HG03175 (cell line): ENCODE data around the gene MCRS1.
"Not testable (repeated sequence)": the region's sequence is repeated elsewhere in the genome, so short reads cannot be mapped to it uniquely, and the experiment has no call there.

Source experiments
- ATAC-seq: cut with Tn5 transposase; IDR thresholded peaks from one replicate; pipeline ENCODE4 v1.9.1; 2021; ENCODE audit warnings: mild to moderate bottlenecking, moderate library complexity; ENCODE audit not compliant: unreplicated experiment

The MCRS1 gene

DNA sequence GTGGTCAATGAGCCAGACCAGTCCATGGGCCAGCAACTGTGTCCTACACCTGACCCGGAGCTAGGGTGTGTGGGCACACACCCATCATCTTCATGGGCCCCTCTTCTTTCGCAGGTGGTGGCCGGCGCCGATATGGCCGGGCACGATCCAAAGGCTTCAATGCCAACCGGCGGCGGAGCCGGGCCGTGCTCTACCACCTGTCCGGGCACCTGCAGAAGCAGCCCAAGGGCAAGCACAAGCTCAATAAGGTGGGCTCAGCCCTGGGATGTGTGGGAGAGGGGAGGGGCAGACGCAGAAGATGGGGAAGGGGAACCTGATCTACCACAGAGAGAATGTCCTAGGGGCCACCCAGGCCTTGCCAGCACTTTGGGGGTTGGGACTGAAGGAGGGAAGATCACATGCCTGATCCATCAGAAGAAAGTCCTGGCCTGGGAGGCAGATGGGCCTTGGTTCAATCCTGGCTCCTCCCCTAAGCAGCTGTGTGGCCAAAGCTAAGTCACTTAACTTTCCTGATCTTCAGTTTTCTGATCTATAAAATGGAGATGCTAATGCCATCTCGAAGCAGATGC, 25.3 kb downstream of the MCRS1 start:
- ATAC-seq: no peak

DNA sequence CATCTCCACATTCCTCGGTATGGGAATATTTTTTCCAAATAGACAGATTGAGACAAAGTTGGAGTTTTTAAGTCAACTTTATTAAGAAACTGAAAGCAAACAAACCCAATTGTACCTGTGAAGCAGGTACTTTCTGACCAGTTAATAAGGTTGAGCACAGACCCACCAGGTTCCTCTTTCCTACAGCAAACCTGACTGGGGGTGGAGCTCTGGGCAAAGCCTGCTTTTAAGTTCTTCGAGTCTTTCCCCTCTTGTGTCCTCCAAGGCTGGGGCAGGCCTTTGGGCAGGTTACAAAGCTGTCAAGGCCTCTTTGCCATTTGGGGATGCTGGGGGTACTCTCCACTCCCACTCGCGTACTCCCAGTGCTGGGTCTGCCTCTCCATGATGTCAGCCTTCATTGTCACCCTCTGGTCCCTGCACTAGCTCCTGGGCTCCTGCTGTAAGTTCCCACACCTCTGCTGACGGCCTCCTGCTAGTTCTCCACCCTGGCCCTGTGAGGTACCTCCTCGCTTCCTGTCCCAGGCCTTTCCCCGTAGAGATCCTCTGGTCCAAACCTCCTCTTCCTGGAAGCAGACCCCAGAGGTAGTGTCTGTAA, 25.9 kb downstream of the MCRS1 start:
- no peak for ATAC-seq

DNA sequence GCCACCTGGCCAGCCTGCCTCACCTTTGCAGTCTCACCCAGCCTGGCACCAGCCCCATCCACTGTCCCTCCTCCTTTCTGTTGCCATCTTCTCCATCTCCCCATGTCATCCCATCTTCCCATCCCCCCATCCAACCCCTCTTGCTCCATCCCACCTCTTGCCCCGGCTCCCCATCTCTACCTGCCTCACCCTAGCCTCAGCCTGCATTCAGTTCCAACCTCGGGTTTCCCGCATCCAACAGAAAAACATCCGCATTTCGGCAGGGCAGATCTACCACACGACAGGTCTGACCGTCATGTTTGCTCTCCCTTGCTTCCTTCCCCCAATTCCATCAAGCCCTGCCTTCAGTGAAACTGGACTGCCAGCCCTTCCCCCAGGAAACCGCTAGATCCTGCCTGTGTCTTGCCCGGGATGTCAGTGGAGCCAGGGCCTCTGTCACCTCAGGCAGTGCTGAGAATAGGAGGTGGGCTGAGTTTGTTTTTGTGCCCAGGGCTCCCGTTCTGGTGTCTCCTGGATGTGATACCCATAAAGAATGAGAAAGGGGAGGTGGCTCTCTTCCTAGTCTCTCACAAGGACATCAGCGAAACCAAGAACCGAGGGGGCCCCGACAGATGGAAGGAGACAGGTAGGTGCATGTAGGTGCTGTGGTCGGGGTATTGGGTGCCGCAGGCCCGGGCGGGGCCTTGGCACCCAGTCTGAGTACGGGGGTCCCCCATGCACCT, 26.6 kb downstream of the MCRS1 start:
- no peak for ATAC-seq

DNA sequence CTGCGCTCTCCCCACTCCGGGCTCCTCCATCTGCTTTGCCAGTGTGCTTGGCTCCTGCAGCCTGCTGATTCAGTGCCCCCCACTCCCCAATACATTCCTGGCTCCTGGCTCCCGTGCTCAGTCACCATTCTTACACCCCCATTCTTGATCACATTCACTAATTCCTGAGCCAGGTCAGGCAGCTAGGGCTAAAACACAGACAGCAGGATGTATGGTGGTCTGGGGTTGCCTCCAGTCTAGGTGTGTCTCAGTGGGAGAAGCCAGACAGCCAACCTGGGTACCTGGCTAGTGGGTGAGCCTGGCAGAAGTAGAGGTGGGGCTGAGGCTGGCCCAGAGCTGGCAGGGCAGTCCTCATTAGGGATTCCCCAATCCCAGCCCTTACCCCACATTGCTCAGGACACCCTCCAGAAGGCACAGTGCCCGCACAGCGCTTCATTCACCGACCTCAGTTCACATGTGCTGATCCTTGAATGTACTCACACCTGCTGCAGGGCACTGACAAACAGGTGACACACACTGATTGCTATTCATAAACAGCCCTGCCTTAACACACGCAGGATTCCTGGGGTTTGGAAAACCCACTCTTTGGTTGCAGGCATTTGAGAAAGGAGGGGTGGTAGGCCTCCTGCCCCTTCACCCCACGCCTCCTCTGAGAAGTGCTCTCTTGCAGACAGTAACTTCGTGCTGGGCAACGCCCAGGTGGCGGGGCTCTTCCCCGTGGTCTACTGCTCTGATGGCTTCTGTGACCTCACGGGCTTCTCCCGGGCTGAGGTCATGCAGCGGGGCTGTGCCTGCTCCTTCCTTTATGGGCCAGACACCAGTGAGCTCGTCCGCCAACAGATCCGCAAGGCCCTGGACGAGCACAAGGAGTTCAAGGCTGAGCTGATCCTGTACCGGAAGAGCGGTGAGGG, 27.5 kb downstream of the MCRS1 start:
- no peak for ATAC-seq

DNA sequence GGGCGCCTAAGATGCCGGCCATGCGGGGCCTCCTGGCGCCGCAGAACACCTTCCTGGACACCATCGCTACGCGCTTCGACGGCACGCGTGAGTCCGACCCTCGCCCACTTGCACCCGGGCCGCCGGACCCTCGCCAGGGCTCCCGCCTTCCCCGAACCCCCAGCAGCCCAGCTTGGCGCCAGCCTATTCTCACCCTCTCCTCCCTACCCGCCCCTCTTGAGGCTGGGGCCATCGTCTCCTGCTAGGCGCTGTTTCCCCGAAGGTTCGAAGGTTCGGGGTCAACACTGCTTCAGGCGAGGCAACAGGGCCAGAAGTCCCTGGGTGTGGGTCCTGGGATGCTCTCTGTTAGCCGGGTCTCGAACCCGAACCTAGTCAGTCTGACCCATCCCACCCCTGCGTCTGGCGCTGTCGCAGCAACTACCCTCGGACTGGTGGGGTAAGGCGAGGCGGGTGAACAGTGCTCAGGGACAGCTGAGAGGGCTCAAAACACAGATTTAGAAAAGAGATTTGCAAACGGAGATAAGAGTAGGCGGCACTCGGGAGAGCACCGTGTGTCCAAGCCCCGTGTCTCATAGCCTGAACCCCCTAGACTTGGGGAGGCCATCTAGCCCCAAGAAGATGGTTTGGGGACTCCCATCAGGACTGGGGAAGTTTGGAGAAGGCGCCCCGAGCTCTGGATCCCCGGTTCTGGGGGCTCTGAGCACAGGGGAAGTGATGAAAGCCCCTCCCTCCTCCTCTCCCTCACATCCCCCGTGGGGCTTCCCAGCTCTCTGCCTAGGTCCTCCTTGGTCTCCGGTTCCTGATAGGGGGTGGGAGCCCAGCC, 28.3 kb downstream of the MCRS1 start:
- ATAC-seq: no peak

DNA sequence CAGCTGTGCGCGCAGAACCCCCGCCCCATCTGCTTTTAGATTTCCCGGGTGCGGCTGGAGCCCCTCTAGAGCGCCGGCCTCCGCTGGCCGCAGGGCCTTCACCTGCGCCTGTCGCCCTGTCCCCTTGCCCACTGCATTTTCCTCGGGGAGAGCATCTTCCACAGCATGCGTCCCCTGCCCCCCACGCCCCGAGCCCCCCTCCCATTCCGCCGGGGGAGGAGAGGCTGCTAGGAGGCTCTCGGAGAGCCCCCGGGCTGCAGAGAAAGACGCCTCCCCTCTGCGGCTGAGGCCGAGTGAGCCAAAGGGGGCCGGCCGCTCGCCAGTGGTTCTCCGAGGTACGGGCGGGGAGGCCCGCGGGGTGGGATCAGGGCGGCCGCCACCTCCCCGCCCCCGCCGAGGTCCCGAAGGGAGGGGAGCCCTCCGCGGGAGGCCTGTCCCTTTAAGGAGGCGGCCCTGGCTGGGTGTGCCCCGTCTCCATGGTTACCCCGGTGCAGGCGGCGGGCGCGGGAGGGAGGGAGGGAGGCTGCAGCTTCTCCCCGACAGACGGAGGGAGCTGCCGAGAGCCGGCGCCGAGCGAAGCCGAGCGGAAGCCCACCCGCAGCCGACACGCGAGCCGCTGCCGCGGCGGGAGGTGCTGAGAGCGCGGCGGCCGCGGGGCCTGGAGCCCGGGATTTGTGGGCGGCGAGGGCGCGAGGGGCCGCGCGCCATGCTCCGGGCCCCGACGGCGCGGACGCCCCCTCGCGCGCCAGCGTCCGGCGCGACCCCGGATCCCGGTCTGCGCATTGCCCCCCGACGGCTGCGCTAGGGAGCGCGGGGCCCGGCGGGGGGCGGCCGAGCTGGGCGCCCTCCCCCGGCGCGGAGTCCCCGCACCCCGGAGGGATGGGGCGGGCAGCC, 29.2 kb downstream of the MCRS1 start, which contains the start of gene KCNH3:
Gene KCNH3, plus strand, starts transcription at position 521 of the 894 bp plus-strand sequence. CDS start 387 bp downstream, outside the sequence.
- ATAC-seq: peak; percentile 62

DNA sequence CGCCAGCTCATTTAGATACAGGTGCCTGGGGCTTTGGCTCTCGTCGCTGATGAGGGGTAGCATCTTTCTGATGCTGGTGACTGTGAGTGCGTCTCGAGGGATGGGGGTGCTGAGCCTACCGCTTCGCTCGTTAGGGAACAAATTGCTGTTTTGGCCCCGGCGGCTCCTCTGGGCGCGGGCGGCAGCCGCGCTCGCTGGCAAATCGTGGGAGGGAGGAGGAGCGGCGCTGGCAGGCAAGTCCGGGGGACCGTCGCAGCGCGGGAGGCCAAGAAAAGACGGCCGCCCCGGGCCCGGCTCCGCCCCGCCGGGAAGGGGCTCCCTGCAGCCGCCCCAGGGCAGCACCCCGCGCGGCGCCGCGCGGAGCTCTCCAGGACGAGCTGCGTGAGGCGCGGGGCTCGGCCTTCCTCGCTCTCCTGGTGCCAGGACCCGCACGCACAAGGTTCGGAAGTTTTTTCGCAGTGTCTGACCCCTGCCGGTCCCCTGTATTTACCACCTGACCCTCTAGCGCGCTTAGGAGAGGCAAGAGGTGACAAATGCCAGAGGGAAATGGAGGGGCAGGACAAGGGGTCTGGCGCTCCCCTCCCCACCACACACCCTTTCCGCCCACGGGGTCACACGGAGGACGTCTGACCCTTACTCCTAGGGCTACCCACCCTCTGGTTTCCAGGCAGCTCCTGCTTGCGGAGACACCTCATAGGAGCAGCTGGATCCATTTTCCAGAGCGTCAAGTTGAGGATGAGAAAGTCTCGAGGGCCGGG, 30.0 kb downstream of the MCRS1 start:
- no peak for ATAC-seq

DNA sequence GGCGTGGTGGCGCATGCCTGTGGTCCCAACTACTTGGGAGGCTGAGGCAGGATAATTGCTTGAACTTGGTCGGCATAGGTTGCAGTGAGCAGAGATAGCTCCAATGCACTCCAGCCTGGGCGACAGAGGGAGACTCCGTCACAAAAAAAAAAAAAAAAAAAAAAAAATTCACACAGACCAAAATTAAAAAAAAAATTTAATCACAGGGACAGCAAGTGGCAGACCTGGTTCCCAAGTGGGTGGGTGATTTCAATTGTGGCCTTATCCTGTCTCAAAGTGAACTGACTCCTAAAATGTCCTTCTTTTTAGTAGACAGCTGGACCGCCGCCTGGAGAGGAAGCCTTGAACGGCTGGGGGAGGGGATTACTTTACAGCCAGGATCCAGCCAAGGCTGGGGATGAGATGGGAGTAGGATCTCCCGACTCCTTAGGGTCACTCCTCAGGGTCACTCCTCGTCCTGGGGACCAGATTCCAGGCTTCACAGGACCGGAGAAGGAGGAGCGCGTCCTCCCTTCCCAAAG, 30.7 kb downstream of the MCRS1 start:
- ATAC-seq: no peak

DNA sequence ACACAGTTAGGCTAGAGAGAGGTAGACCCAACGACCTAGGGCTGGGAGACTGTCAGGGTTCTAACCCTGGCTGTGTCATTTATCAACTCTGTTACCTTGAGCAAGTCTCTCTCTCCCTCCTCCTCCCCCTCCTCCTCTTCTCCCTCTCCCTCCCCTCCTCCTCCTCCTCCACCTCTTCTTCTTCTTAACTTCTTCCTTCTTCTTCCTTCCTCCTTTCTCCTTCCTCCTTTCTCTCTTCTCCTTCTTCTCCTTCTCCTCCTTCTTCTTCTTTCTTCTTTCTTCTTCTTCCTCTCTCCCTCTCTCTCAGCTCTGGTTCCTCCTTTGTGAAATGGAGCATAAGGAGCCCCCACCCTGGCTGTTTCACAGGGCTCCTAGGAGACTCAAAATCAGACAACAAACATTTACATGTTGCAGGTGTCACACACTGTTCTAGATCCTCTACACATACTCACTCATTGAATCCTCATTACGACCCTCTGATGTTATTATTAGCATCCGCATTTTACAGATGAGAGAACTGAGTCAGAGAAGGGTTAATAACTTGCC, 31.3 kb downstream of the MCRS1 start:
- no peak for ATAC-seq

DNA sequence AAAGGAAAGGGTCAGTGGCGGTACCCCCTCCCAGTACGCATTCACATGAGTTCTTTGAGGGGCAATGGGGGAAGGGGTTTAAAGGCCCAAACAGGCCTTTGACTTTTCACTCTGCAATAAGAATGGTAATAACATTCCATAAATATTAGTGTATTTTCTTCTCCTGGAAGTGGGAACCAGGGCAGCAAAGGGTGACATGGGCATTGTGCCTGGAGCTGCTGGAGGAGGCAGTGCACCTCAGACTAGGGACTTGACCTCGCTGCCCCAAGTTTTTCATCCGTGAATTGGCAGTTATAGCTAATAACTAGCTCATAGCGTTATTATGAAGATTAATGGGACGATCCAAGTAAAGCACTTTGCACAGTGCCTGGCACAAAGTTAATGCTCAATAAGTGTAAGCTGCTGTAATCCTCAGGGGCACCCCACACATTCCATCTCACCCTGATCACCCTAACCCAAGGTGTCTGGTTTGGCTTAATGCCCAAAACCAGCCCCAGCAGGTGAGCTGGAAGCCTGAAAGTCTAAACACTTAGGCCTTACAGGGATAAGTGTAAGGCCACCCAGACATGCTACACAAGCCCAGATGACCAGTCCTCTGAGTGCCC, 31.9 kb downstream of the MCRS1 start:
- no peak for ATAC-seq

DNA sequence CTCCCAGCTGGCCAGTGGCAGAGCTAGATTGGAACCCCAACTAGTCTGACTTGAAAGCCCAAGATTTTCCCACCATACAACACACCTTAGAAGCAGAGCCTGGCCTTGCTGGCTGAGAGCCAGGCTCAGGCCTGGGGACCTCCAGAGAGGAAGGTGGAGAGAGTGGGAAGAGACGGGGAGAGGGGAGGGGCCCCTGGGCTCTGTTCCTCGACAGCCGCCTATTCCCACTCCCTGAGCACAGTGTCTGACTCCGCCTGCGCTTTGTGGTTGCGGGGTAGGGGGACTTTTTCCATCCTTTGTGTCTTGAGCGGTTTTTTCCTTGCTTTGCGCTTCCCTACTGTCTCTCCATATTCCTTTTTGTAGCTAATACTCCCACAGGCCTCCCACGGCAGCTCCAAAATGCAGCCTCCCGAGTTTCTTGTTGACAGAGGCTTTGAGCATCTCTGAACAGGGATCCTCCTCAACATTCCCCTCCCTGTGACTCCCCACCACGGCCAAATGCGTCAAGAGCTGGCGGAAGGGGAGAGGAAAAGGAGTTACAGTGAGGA, 33.1 kb downstream of the MCRS1 start:
- no peak for ATAC-seq

DNA sequence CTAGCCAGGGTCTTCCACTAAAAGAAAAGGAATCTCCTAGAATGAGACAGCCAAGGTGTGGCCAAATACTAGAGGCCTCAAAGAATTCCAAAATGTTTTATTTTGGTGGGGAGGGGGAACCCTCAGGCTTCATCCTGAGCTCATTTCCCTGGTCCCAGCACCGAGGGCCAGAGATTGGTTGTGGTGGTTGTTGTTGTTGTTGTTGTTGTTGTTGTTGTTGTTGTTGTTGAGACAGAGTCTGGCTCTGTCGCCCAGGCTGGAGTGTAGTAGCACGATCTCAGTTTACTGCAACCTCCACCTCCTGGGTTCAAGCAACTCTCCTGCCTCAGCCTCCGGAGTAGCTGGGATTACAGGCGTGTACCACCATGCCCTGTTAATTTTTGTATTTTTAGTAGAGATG, 33.8 kb downstream of the MCRS1 start:
- ATAC-seq: not testable (repeated sequence)

DNA sequence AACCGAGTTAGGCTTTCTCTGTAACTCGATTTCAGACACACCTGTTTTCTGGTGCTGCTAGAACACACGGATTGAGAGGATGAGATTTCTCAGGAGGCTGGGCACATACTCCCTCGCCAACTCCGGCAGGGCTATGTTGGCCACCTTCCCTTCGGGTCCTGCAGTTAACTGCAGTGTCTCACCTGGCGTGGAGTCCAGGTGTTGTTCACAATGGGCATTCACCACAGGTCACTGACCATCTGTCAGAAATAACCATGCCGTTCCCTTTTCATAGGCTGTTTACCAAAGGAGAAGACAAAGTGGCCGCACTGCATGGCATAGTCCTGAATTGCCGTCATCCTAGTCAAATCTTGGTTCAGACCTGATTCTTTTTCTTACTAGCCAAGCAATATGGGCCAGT, 34.6 kb downstream of the MCRS1 start:
- ATAC-seq: no peak

DNA sequence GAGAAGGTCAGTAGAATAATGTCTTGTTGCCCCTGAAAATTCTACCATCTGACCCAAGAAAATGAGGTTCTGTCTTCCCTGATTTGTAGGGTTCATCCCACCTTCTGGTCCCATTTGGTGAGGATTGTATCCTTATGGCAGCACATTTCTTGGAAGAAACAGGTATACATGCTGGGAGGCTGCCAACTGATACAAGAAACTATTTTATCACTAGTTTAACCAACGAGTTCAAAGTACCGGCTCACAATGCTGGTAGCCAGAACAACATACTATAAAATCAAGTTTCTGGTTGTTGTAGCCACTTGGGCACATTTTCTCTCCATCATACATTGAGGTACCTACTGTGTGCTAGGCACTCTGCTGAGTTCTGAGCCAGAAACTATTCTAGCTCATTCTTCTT, 36.2 kb downstream of the MCRS1 start:
- no peak for ATAC-seq

DNA sequence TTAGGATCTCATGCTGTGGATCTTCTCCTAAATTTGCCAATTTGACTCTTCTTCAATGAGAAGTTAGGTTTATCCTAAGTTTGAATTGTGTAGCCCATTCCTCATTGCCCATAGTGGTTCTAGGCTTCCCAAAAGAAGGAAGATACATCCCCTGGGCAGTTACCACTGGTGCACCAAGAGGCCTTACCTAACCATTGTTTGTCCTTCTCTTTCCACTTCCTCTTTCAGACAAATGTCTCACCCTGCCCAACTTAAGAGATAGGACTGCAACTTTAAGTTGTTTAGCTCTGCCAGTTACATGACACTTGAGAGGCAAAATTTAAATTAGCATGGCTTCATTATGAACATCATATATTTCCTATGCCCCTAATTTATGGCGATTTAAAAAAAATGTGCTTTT, 38.5 kb downstream of the MCRS1 start:
- no peak for ATAC-seq

DNA sequence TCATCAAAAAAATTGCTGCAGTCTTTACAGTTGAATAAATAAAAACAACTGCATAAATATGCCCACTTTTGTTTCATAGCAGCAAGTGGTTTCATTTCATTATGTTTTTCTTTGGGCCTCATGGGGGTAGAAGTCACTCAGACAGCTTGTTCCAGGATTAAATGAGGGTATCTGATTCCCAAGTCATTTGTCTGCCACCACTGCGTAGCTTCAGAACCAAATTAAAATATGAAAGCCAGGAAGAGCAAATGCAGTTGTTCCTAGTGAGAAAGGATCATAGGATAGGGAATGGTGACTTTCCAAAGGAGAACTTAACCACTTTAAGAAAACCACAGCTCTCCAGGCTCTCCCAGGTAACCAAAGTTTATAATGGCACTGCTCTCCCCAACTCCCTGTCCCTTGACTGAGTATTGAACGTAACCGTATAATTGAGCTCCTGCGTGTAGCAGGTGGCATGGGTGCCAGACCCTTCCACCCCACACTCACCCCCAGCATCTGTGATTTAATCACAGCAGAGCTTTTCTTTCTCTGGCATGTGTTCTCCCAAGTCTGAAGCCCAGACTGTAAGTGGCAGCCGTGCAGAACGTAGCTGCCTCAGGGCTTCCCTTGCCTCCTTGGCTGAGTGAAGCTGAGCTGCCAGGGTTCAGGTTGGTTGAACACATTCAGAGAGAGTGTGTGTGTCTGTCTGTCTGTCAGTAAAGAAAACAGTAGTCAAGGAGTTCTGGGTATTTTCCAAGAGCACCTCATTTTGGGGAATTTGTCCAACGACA, 40.4 kb downstream of the MCRS1 start:
- ATAC-seq: no peak

DNA sequence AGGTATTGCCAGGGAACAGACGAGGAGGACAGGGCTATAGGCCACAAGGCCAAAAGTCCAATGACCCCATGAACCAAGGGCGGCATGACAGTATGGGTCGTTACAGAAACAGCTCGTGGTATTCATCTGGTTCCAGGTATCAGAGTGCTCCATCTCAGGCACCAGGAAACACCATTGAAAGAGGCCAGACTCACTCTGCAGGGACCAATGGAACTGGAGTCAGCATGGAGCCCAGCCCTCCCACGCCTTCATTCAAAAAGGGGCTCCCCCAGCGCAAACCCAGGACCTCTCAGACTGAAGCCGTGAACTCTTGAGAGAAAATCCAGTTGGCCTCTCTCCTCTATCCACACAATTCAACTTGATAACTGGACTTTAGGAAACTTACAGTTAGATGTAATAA, 42.0 kb downstream of the MCRS1 start:
- no peak for ATAC-seq
